HepG2 (cell line): ENCODE results near the gene NIPAL3. TPM values are rescaled to one million over a fixed set of nuclear protein-coding genes. Genes with fewer than 3 reads are reported as not detected.

Experiments
- ATAC-seq: fragments of 200-7000 bp; cut with Tn5 transposase; 3 replicates; pipeline ENCODE4 v1.9.1; 2020; ENCODE audit warnings: mild to moderate bottlenecking, moderate library complexity
- BruUV-seq: library from RNA; stranded (reverse); fragments of 400-500 nt; replicated peaks from 2 replicates; lab custom pipeline; 2021; lab: Mats Ljungman, UMichigan
- CTCF ChIA-PET: fragments of 300-600 bp; formaldehyde crosslinking; extraction: SDS; loops from one replicate; lab custom pipeline; 2021; ENCODE audit warnings: low total read pairs, inconsistent platforms, low intra/inter-chr PET ratio; lab: Yijun Ruan, JAX
- POLR2A ChIA-PET: fragments of 350-600 bp; sonication (Branson Sonifier 250); formaldehyde crosslinking; loops from one replicate; lab custom pipeline; 2020; ENCODE audit warnings: antibody characterized with exemption, inconsistent platforms; lab: Yijun Ruan, JAX
- DNase-seq: peaks from one replicate; pipeline ENCODE4 v3.0.0-alpha.2; 2015; ENCODE audit warnings: low spot score
- FAIRE-seq: peaks from 3 replicates; lab custom pipeline; 2011; peaks lifted over from hg19 to GRCh38; lab: Jason Lieb, UNC
- H2AFZ ChIP-seq: one replicate; pipeline ENCODE4 v1.6.1; 2011; ENCODE audit warnings: low read length, inconsistent platforms
- H3K27ac ChIP-seq: fragments of 300-600 bp; 3 replicates; pipeline ENCODE4 v1.8.0; 2011; ENCODE audit warnings: mixed run types, mild to moderate bottlenecking, mixed read lengths, low read length, inconsistent platforms; ENCODE audit not compliant: insufficient read depth; ENCODE audit errors: extremely low read length
- H3K27me3 ChIP-seq, 2 experiments: fragments of 200-600 bp in 1 of 2; 2 replicates in 1 of 2; 3 replicates in 1 of 2; pipeline versions ENCODE4 v1.6.0 to v1.8.0; 2011; ENCODE audit warnings: low read length in 2 of 2, mild to moderate bottlenecking in 2 of 2, moderate library complexity in 2 of 2, inconsistent platforms in 1 of 2; ENCODE audit not compliant: insufficient read depth in 2 of 2, control insufficient read depth in 1 of 2
- H3K36me3 ChIP-seq, 2 experiments: fragments of 200-600 bp in 1 of 2; replicated peaks in 1 of 2; 2 replicates in 1 of 2; 3 replicates in 1 of 2; pipeline versions ENCODE4 v1.5.1 to v1.8.0; 2011; ENCODE audit warnings: low read length in 2 of 2, inconsistent platforms in 1 of 2; ENCODE audit not compliant: insufficient read depth in 2 of 2, control insufficient read depth in 1 of 2
- H3K4me1 ChIP-seq: 2 replicates; pipeline ENCODE4 v1.5.1; 2012; ENCODE audit warnings: low read length, inconsistent platforms; ENCODE audit not compliant: insufficient read depth
- H3K4me2 ChIP-seq: 2 replicates; pipeline ENCODE4 v1.6.0; 2011; ENCODE audit warnings: low read depth, low read length, inconsistent platforms
- H3K4me3 ChIP-seq, 3 experiments: fragments of 200-600 bp in 1 of 3; sonication (generic), shearing (Covaris generic) in 1 of 3; replicated peaks in 1 of 3; 2 replicates each; pipeline ENCODE4 v1.5.1; 2011 to 2016; ENCODE audit warnings: low read length in 3 of 3, inconsistent platforms in 2 of 3, low read depth in 2 of 3, mild to moderate bottlenecking in 2 of 3, control low read depth in 1 of 3, mixed read lengths in 1 of 3; ENCODE audit not compliant: insufficient read depth in 1 of 3
- H3K79me2 ChIP-seq: one replicate; pipeline ENCODE4 v1.6.1; 2011; ENCODE audit warnings: low read length, inconsistent platforms; ENCODE audit not compliant: insufficient read depth
- H3K9ac ChIP-seq: 2 replicates; pipeline ENCODE4 v1.6.0; 2011; ENCODE audit warnings: mild to moderate bottlenecking, low read depth, low read length, inconsistent platforms; ENCODE audit not compliant: insufficient read depth
- H3K9me3 ChIP-seq: 2 replicates; pipeline ENCODE4 v1.5.1; 2012; ENCODE audit warnings: mild to moderate bottlenecking, low read length
- H4K20me1 ChIP-seq: 2 replicates; pipeline ENCODE4 v1.6.0; 2011; ENCODE audit warnings: inconsistent platforms, mild to moderate bottlenecking, low read length, moderate library complexity; ENCODE audit not compliant: insufficient read depth
- SALL2 ChIP-seq: sonication (generic); formaldehyde crosslinking; IDR thresholded peaks from 2 replicates; pipeline ENCODE4 v1.8.1; 2023; ENCODE audit warnings: mild to moderate bottlenecking, missing genetic modification reagents, inconsistent platforms
- SNRNP70 ChIP-seq: fragments of 200-400 bp; formaldehyde crosslinking; IDR thresholded peaks from 2 replicates; pipeline ENCODE4 v1.6.1; 2017; ENCODE audit warnings: mild to moderate bottlenecking, low read depth, low read length, moderate library complexity
- ZNF839 ChIP-seq: sonication (generic); formaldehyde crosslinking; IDR thresholded peaks from 2 replicates; pipeline ENCODE4 v1.4.0; 2020; ENCODE audit warnings: missing genetic modification reagents, mild to moderate bottlenecking, borderline replicate concordance
- ZNF850 ChIP-seq: sonication (generic); formaldehyde crosslinking; conservative IDR thresholded peaks from 2 replicates; pipeline ENCODE4 v1.9.0; 2021; ENCODE audit warnings: mild to moderate bottlenecking, missing genetic modification reagents
- WGBS: methylation state at CpG from one replicate; pipeline ENCODE4 v1.1.6; 2017; ENCODE audit warnings: low lambda C conversion rate; 5-methylcytosine and 5-hydroxymethylcytosine counted together
- in situ Hi-C: cut with HindIII; loops from 2 replicates; pipeline ENCODE4 v1.10.0; 2017; ENCODE audit warnings: low pct_unique_long_range_greater_than_20kb; ENCODE audit not compliant: extremely low pct_ligation_motif_present
- intact Hi-C: fragments of 100-400 bp; cut with micrococcal nuclease; formaldehyde crosslinking; loops from one replicate; pipeline ENCODE4 v1.10.0; 2022; ENCODE audit not compliant: unreplicated experiment
- polyA plus RNA-seq, 8 experiments: library from polyadenylated mRNA; depleted of rRNA in 3 of 8; stranded (reverse) in 7 of 8; unstranded in 1 of 8; fragments of >200 nt; fragmentation: Illumina TruSeq in 4 of 8; extraction: Trizol in 4 of 8; gene quantifications; 2 replicates each; pipeline versions ENCODE4 v1.2.1 to v1.2.3, GENCODE V29; 2011 to 2016; ENCODE audit warnings: low read depth in 4 of 8, missing spikeins in 1 of 8, mixed read lengths in 1 of 8; ENCODE audit not compliant: insufficient read depth in 1 of 8
- total RNA-seq, 5 experiments: library from RNA; depleted of rRNA; stranded (reverse); fragments of >200 nt; fragmentation: Illumina TruSeq; extraction: Trizol; gene quantifications; 2 replicates each; pipeline ENCODE4 v1.2.3, GENCODE V29; 2016; ENCODE audit warnings: low read depth in 1 of 5
- TF ChIP-seq, protein P1 (sequence below): sonication (generic); formaldehyde crosslinking; IDR thresholded peaks from 2 replicates; pipeline ENCODE4 v1.5.0; 2020; ENCODE audit warnings: missing genetic modification reagents, mild to moderate bottlenecking, borderline replicate concordance
- TF ChIP-seq, protein P2 (sequence below): sonication (generic); formaldehyde crosslinking; IDR thresholded peaks from 2 replicates; pipeline ENCODE4 v1.4.0; 2020; ENCODE audit warnings: missing genetic modification reagents, mild to moderate bottlenecking, borderline replicate concordance

Gene NIPAL3
- total and polyA plus RNA-seq, 2 of the 13 experiments (the other 11 are each of a cell fraction or from before 2014, with no cell fraction given) = 5.6 to 8.6 TPM

DNA sequence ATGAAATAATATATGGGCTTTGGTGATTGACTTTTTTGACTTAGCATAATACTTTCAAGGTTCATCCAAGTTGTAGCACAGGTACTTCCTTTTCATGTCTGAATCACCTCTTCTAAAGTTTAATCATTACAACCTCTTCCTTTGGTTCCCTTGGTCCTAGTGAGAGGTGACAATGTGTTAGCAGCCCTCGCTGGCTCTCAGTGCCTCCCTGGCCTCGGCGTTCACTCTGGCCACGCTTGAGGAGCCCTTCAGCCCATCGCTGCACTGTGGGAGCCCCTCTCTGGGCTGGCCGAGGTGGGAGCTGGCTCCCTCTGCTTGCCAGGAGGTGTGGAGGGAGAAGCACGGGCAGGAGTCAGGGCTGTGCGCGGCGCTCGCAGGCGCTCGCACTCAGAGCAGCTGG is 74.1 kb downstream of the NIPAL3 start:
- H2AFZ ChIP-seq = no peak overlapping the region
- peaks cover 38% of the 10 kb centered on the region for H3K4me1 ChIP-seq
- no peaks in the 10 kb centered on the region for H4K20me1 ChIP-seq
- POLR2A ChIA-PET = interaction anchor here (1.3 kb wide), 1 partner anchor 13 kb away, joined by 7 read pairs; the partner anchor contains the start of gene RCAN3
- FAIRE-seq (no peak), DNase-seq (no peak), ATAC-seq (no peak)
- BruUV-seq = no TSS peak
- H3K4me2 ChIP-seq = no peak overlapping the region
- intact Hi-C loops (no loop called here), in situ Hi-C loops (no loop called here)
- no peaks in the 10 kb centered on the region for H3K36me3 ChIP-seq
- H3K9me3 ChIP-seq = no peaks in the 10 kb centered on the region
- H3K4me3 ChIP-seq = no peak overlapping the region
- CTCF ChIA-PET = no interaction called here
- TF ChIP-seq ZNF839 (CRISPR knock-in tag) = no peak
- TF ChIP-seq, protein P1, sequence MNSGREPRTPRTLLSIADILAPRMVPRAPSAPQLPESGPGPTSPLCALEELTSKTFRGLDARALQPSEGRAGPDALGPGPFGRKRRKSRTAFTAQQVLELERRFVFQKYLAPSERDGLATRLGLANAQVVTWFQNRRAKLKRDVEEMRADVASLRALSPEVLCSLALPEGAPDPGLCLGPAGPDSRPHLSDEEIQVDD (CRISPR knock-in tag) = no peak
- TF ChIP-seq SALL2 (CRISPR knock-in tag) = no peak
- no peak for TF ChIP-seq SNRNP70
- TF ChIP-seq, protein P2, sequence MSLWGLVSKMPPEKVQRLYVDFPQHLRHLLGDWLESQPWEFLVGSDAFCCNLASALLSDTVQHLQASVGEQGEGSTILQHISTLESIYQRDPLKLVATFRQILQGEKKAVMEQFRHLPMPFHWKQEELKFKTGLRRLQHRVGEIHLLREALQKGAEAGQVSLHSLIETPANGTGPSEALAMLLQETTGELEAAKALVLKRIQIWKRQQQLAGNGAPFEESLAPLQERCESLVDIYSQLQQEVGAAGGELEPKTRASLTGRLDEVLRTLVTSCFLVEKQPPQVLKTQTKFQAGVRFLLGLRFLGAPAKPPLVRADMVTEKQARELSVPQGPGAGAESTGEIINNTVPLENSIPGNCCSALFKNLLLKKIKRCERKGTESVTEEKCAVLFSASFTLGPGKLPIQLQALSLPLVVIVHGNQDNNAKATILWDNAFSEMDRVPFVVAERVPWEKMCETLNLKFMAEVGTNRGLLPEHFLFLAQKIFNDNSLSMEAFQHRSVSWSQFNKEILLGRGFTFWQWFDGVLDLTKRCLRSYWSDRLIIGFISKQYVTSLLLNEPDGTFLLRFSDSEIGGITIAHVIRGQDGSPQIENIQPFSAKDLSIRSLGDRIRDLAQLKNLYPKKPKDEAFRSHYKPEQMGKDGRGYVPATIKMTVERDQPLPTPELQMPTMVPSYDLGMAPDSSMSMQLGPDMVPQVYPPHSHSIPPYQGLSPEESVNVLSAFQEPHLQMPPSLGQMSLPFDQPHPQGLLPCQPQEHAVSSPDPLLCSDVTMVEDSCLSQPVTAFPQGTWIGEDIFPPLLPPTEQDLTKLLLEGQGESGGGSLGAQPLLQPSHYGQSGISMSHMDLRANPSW (CRISPR knock-in tag) = no peak
- peak; percentile 98 for TF ChIP-seq ZNF850 (CRISPR knock-in tag)
- H3K79me2 ChIP-seq = no peaks in the 10 kb centered on the region
- no peaks in the 10 kb centered on the region for H3K27me3 ChIP-seq
- no peak overlapping the region for H3K9ac ChIP-seq
- H3K27ac ChIP-seq = no peak overlapping the region
- WGBS = 73% methylated on average over 10 of the region's 13 CpGs
